K562 (cell line): ENCODE data around the gene OLFM3. TPM values are rescaled to one million over a fixed set of nuclear protein-coding genes. Genes with fewer than 3 reads are reported as not detected.

Experiments used
- ATAC-seq: fragments of 200-7000 bp; cut with Tn5 transposase; 3 replicates; pipeline ENCODE4 v1.9.1; 2020; ENCODE audit warnings: moderate library complexity
- BruUV-seq: library from RNA; stranded (reverse); fragments of 400-500 nt; replicated peaks from 2 replicates; lab custom pipeline; 2021; lab: Mats Ljungman, UMichigan
- CTCF ChIA-PET: fragments of 300-600 bp; formaldehyde crosslinking; extraction: SDS; loops from one replicate; lab custom pipeline; 2021; ENCODE audit warnings: low intra/inter-chr PET ratio; lab: Yijun Ruan, JAX
- POLR2A ChIA-PET: fragments of 300-600, 350-650 bp; sonication (Branson Sonifier 250); formaldehyde crosslinking; extraction: SDS; loops from one replicate; lab custom pipeline; 2021; ENCODE audit warnings: antibody characterized with exemption, inconsistent platforms; lab: Yijun Ruan, JAX
- DNase-seq, 4 experiments: peaks; one replicate each; pipeline versions ENCODE4 v3.0.0 to v3.0.0-alpha.2; 2011 to 2018; ENCODE audit warnings: low spot score in 3 of 4, mixed read lengths in 3 of 4; ENCODE audit errors: extremely low read depth in 1 of 4
- FAIRE-seq: peaks from 2 replicates; lab custom pipeline; 2011; peaks lifted over from hg19 to GRCh38; lab: Jason Lieb, UNC
- H2AFZ ChIP-seq: 2 replicates; pipeline ENCODE4 v1.6.0; 2011; ENCODE audit warnings: low read depth, low read length, control low read depth, inconsistent platforms
- H3K27ac ChIP-seq: fragments of 200-600 bp; 3 replicates; pipeline ENCODE4 v1.8.0; 2011; ENCODE audit warnings: low read depth, mild to moderate bottlenecking, control low read depth, inconsistent platforms, low read length, moderate library complexity, mixed read lengths; ENCODE audit errors: extremely low read depth
- H3K27me3 ChIP-seq, 2 experiments: fragments of 300-600 bp in 1 of 2; 2 replicates in 1 of 2; 3 replicates in 1 of 2; pipeline versions ENCODE4 v1.6.0 to v1.8.0; 2011; ENCODE audit warnings: inconsistent platforms in 2 of 2, low read length in 2 of 2, mild to moderate bottlenecking in 1 of 2, mixed read lengths in 1 of 2, moderate library complexity in 1 of 2; ENCODE audit not compliant: control insufficient read depth in 2 of 2, insufficient read depth in 2 of 2
- H3K36me3 ChIP-seq: fragments of 300-600 bp; 3 replicates; pipeline ENCODE4 v1.8.0; 2011; ENCODE audit warnings: mild to moderate bottlenecking, low read length, inconsistent platforms; ENCODE audit not compliant: control insufficient read depth, insufficient read depth
- H3K4me1 ChIP-seq, 2 experiments: fragments of 200-600 bp in 1 of 2; replicated peaks in 1 of 2; 2 replicates in 1 of 2; 3 replicates in 1 of 2; pipeline versions ENCODE4 v1.5.1 to v1.8.0; 2011; ENCODE audit warnings: inconsistent platforms in 2 of 2, low read length in 2 of 2, mild to moderate bottlenecking in 1 of 2, mixed read lengths in 1 of 2, moderate library complexity in 1 of 2; ENCODE audit not compliant: control insufficient read depth in 2 of 2, insufficient read depth in 2 of 2
- H3K4me2 ChIP-seq: 2 replicates; pipeline ENCODE4 v1.6.1; 2011; ENCODE audit warnings: low read length, control low read depth, inconsistent platforms, mixed read lengths; ENCODE audit not compliant: insufficient read depth
- H3K4me3 ChIP-seq: fragments of 200-600 bp; sonication (generic), shearing (Covaris generic); 2 replicates; pipeline ENCODE4 v1.5.1; 2016; ENCODE audit warnings: control low read depth, inconsistent platforms
- H3K79me2 ChIP-seq: fragments of 200-600 bp; 3 replicates; pipeline ENCODE4 v1.8.0; 2011; ENCODE audit warnings: low read length, inconsistent platforms; ENCODE audit not compliant: control insufficient read depth, insufficient read depth
- H3K9ac ChIP-seq, 2 experiments: 2 replicates each; pipeline versions ENCODE4 v1.6.0 to v1.6.1; 2011; ENCODE audit warnings: low read depth in 2 of 2, low read length in 2 of 2, control low read depth in 1 of 2, inconsistent platforms in 1 of 2, mild to moderate bottlenecking in 1 of 2, mixed read lengths in 1 of 2; ENCODE audit not compliant: insufficient read depth in 1 of 2
- H3K9me1 ChIP-seq: one replicate; pipeline ENCODE4 v1.6.0; 2011; ENCODE audit warnings: inconsistent platforms, mild to moderate bottlenecking, low read length, moderate library complexity; ENCODE audit not compliant: control insufficient read depth, insufficient read depth
- H3K9me3 ChIP-seq: replicated peaks from 2 replicates; pipeline ENCODE4 v1.5.1; 2011; ENCODE audit warnings: low read depth, low read length, inconsistent platforms; ENCODE audit not compliant: control insufficient read depth, insufficient read depth
- H4K20me1 ChIP-seq: replicated peaks from 2 replicates; pipeline ENCODE4 v1.6.1; 2011; ENCODE audit warnings: low read length, inconsistent platforms, mixed read lengths; ENCODE audit not compliant: control insufficient read depth, insufficient read depth
- CREBBP ChIP-seq: IDR thresholded peaks from one replicate; pipeline ENCODE4 v1.6.1; 2012; ENCODE audit warnings: low read depth, mild to moderate bottlenecking, control low read depth, inconsistent platforms, low read length
- ERF ChIP-seq: fragments of 450-650 bp; formaldehyde crosslinking; IDR thresholded peaks from 2 replicates; pipeline ENCODE4 v1.4.0; 2020; ENCODE audit warnings: mild to moderate bottlenecking, mixed read lengths
- ZBTB17 ChIP-seq: fragments of 450-650 bp; formaldehyde crosslinking; IDR thresholded peaks from 2 replicates; pipeline ENCODE4 v1.4.0; 2020; ENCODE audit warnings: mild to moderate bottlenecking
- ZFX ChIP-seq: sonication (generic); formaldehyde crosslinking; IDR thresholded peaks from 2 replicates; pipeline ENCODE4 v1.8.0; 2022; ENCODE audit warnings: mild to moderate bottlenecking, missing genetic modification reagents, moderate library complexity
- ZNF699 ChIP-seq: fragments of 250-450 bp; sonication (Bioruptor Pico); IDR thresholded peaks from 2 replicates; pipeline ENCODE4 v1.8.0; 2021; ENCODE audit warnings: mild to moderate bottlenecking, moderate library complexity; ENCODE audit not compliant: insufficient replicate concordance
- WGBS: fragments of 100-300 bp; shearing (Covaris generic); methylation state at CpG from one replicate; pipeline ENCODE4 v1.1.6; 2016; ENCODE audit warnings: low coverage, mixed read lengths; ENCODE audit not compliant: insufficient coverage; ENCODE audit errors: missing lambda C conversion rate; 5-methylcytosine and 5-hydroxymethylcytosine counted together
- in situ Hi-C: fragments of 300-500 bp; cut with MboI; formaldehyde crosslinking; loops from 4 replicates; pipeline ENCODE4 v1.15.0; 2018; ENCODE audit warnings: inconsistent platforms, mixed read lengths
- intact Hi-C: fragments of 100-400 bp; cut with micrococcal nuclease; formaldehyde crosslinking; loops from 2 replicates; pipeline ENCODE4 v1.14.2; 2022
- polyA plus RNA-seq, 8 experiments: library from polyadenylated mRNA; depleted of rRNA in 4 of 8; stranded (reverse) in 5 of 8; unstranded in 3 of 8; fragments of >200 nt; fragmentation: Nextera tagmentation in 2 of 8; fragmentation: Illumina TruSeq in 1 of 8; extraction: Ambion mirVana in 2 of 8; extraction: Trizol in 1 of 8; gene quantifications; 2 replicates each; pipeline versions ENCODE4 v1.2.1 to v1.2.3, GENCODE V29; 2011 to 2014; ENCODE audit warnings: inconsistent platforms in 1 of 8, missing spikeins in 1 of 8
- total RNA-seq, 7 experiments: library from RNA; depleted of rRNA in 6 of 7; stranded (reverse); fragments of >200 nt in 6 of 7; fragmentation: Illumina TruSeq in 2 of 7; extraction: Trizol in 2 of 7; gene quantifications; 2 replicates each; pipeline versions ENCODE4 v1.2.1 to v1.2.3, GENCODE V29; 2011 to 2021; ENCODE audit warnings: low replicate concordance in 1 of 7
- TF ChIP-seq, protein P1 (sequence below), 2 experiments: fragments of 250-450 bp in 1 of 2; fragments of 450-650 bp in 1 of 2; sonication (Bioruptor Pico) in 1 of 2; IDR thresholded peaks; 2 replicates each; pipeline versions ENCODE4 v1.6.1 to v1.8.0; 2016 to 2021; ENCODE audit warnings: mild to moderate bottlenecking in 2 of 2, moderate library complexity in 2 of 2, missing compliant biosample characterization in 1 of 2, missing genetic modification characterization in 1 of 2

OLFM3 gene
- total and polyA plus RNA-seq, 9 of the 15 experiments (the other 6 are each of a cell fraction or from before 2014, with no cell fraction given): 0.07 TPM; not detected in 8

DNA sequence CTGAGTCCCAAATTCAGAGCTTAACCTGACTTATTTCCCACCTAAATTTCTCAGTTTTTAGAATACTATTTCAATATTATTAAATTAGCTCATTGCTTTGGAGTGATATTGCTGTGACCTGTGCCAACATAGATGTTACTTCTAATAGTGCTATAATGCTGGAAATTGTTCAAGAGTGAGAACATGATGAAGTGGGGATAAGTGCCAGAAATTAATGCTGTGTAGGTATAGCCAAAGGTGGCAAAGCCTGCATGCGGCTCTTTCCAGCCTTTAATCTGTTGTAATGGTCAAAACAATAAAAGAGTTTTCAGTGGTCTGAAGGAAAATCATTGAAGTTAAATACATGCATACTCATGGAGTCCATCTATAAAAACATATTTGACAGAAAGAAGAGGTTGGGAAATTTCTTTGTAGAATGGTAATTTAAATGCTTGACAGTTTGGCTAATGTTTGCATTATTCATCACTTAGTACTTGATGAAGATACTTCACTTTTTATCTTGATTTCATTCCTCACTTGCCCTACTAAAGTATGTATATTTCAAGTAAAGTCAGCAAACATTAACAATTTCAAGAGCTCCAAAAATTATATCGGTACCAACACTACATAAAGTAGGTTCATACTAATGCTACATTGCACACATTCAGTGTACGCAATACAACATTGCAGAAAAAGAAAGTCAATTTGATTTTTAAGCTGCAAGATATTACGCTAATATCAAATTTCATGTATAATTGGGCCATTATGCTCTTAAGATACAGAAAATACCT lies 82.1 kb downstream of the OLFM3 start:
- DNase-seq (no peak), ATAC-seq (no peak), FAIRE-seq (no peak)
- no peaks in the 10 kb centered on the region for H3K27me3 ChIP-seq
- 1% methylated on average over 4 of the region's 4 CpGs for whole genome bisulfite sequencing
- no peaks in the 10 kb centered on the region for H3K4me1 ChIP-seq
- H4K20me1 ChIP-seq: no peaks in the 10 kb centered on the region
- in situ Hi-C loops (no loop called here), intact Hi-C loops (no loop called here)
- no peaks in the 10 kb centered on the region for H3K9me1 ChIP-seq
- BruUV-seq: no TSS peak
- no peak overlapping the region for H3K4me3 ChIP-seq
- no peaks in the 10 kb centered on the region for H3K79me2 ChIP-seq
- TF ChIP-seq ZFX (no peak), ZNF699 (CRISPR knock-in tag) (no peak), CREBBP (no peak), ERF (CRISPR knock-in tag) (no peak), ZBTB17 (CRISPR knock-in tag) (no peak)
- TF ChIP-seq, protein P1, sequence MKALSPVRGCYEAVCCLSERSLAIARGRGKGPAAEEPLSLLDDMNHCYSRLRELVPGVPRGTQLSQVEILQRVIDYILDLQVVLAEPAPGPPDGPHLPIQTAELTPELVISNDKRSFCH (CRISPR knock-in tag; IDR thresholded peaks at IDR 0.05): no peak
- TF ChIP-seq, protein P1 (tag; IDR thresholded peaks at IDR 0.05): no peak
- H3K9me3 ChIP-seq: no peaks in the 10 kb centered on the region
- no peak overlapping the region for H3K4me2 ChIP-seq
- CTCF ChIA-PET: no interaction called here
- POLR2A ChIA-PET: no interaction called here
- H3K36me3 ChIP-seq: no peaks in the 10 kb centered on the region
- no peak overlapping the region for H3K9ac ChIP-seq
- no peak overlapping the region for H3K27ac ChIP-seq
- H2AFZ ChIP-seq: no peak overlapping the region
